K562 (cell line): ENCODE measurements around the gene CCNI. TPM values are rescaled to one million over a fixed set of nuclear protein-coding genes. Genes with fewer than 3 reads are reported as not detected.

ENCODE experiments used
- BRF1 ChIP-seq: IDR thresholded peaks from 3 replicates; pipeline ENCODE4 v1.6.1; 2011; ENCODE audit warnings: borderline replicate concordance, mild to moderate bottlenecking; ENCODE audit not compliant: insufficient read length; ENCODE audit errors: extremely low read depth
- CBFB ChIP-seq: sonication (generic); formaldehyde crosslinking; IDR thresholded peaks from 2 replicates; pipeline ENCODE4 v1.4.0; 2020; ENCODE audit warnings: mild to moderate bottlenecking, missing genetic modification reagents
- DLX4 ChIP-seq: fragments of 250-450 bp; sonication (Bioruptor Pico); IDR thresholded peaks from 2 replicates; pipeline ENCODE4 v1.6.1; 2021; ENCODE audit warnings: mild to moderate bottlenecking
- GTF2F1 ChIP-seq: IDR thresholded peaks from 2 replicates; pipeline ENCODE4 v1.6.1; 2011; ENCODE audit warnings: low read depth, low read length, improper control_type of control experiment
- HBP1 ChIP-seq: fragments of 450-650 bp; formaldehyde crosslinking; IDR thresholded peaks from 2 replicates; pipeline ENCODE4 v1.4.0; 2022; ENCODE audit warnings: missing genetic modification characterization
- HIVEP1 ChIP-seq: fragments of 250-450 bp; sonication (Bioruptor Pico); IDR thresholded peaks from 2 replicates; pipeline ENCODE4 v1.4.0; 2020; ENCODE audit warnings: mild to moderate bottlenecking
- NR3C1 ChIP-seq: sonication (generic); formaldehyde crosslinking; IDR thresholded peaks from 2 replicates; pipeline ENCODE4 v1.8.1; 2022; ENCODE audit warnings: missing genetic modification reagents
- REST ChIP-seq, 2 experiments: fragments of 450-650 bp; formaldehyde crosslinking in 1 of 2; IDR thresholded peaks; 2 replicates each; pipeline versions ENCODE4 v1.4.0 to v1.6.1; 2014 to 2020; ENCODE audit warnings: mild to moderate bottlenecking in 2 of 2, borderline replicate concordance in 1 of 2, low read depth in 1 of 2
- STAG1 ChIP-seq: sonication (generic); formaldehyde crosslinking; IDR thresholded peaks from 2 replicates; pipeline ENCODE4 v1.5.0; 2020; ENCODE audit warnings: missing genetic modification reagents, borderline replicate concordance
- XRCC3 ChIP-seq: fragments of 450-650 bp; IDR thresholded peaks from 2 replicates; pipeline ENCODE4 v1.6.1; 2017; ENCODE audit warnings: mild to moderate bottlenecking, moderate library complexity
- ZFP91 ChIP-seq: sonication (generic); formaldehyde crosslinking; IDR thresholded peaks from 2 replicates; pipeline ENCODE4 v1.8.0; 2022; ENCODE audit warnings: mild to moderate bottlenecking, missing genetic modification reagents
- ZNF175 ChIP-seq: fragments of 200-800 bp; sonication (Bioruptor generic); IDR thresholded peaks from 2 replicates; pipeline ENCODE4 v1.6.1; 2016; ENCODE audit warnings: low read depth, mild to moderate bottlenecking, missing genetic modification characterization, missing compliant biosample characterization
- ZNF212 ChIP-seq: fragments of 450-650 bp; formaldehyde crosslinking; IDR thresholded peaks from 2 replicates; pipeline ENCODE4 v1.4.0; 2020; ENCODE audit warnings: mild to moderate bottlenecking
- ZNF232 ChIP-seq: sonication (generic); formaldehyde crosslinking; IDR thresholded peaks from 2 replicates; pipeline ENCODE4 v1.8.0; 2022; ENCODE audit warnings: mild to moderate bottlenecking, missing genetic modification reagents
- ZNF79 ChIP-seq: fragments of 250-450 bp; sonication (Bioruptor Pico); IDR thresholded peaks from 2 replicates; pipeline ENCODE4 v1.4.0; 2020; ENCODE audit warnings: low read depth, mild to moderate bottlenecking, moderate library complexity
- polyA plus RNA-seq, 8 experiments: library from polyadenylated mRNA; depleted of rRNA in 4 of 8; stranded (reverse) in 5 of 8; unstranded in 3 of 8; fragments of >200 nt; fragmentation: Nextera tagmentation in 2 of 8; fragmentation: Illumina TruSeq in 1 of 8; extraction: Ambion mirVana in 2 of 8; extraction: Trizol in 1 of 8; gene quantifications; 2 replicates each; pipeline versions ENCODE4 v1.2.1 to v1.2.3, GENCODE V29; 2011 to 2014; ENCODE audit warnings: inconsistent platforms in 1 of 8, missing spikeins in 1 of 8
- total RNA-seq, 7 experiments: library from RNA; depleted of rRNA in 6 of 7; stranded (reverse); fragments of >200 nt in 6 of 7; fragmentation: Illumina TruSeq in 2 of 7; extraction: Trizol in 2 of 7; gene quantifications; 2 replicates each; pipeline versions ENCODE4 v1.2.1 to v1.2.3, GENCODE V29; 2011 to 2021; ENCODE audit warnings: low replicate concordance in 1 of 7

Gene CCNI
- total and polyA plus RNA-seq, 9 of the 15 experiments (the other 6 are each of a cell fraction or from before 2014, with no cell fraction given) = 43.3 to 159 (median 98.5) TPM

GRCh38 chr4:77075869-77076799 is at the start of gene CCNI (continued):
- TF ChIP-seq REST (IDR thresholded peaks at IDR 0.05; ENCODE audit: borderline replicate concordance) (no peak), REST (CRISPR knock-in tag; IDR thresholded peaks at IDR 0.05; ENCODE audit: low read depth) (peak; percentile 65), ZNF212 (CRISPR knock-in tag) (no peak), HIVEP1 (CRISPR knock-in tag) (0 out of 2 replicates have a peak, but pooled peaks have one; percentile 49), GTF2F1 (no peak; the same call in 1 of the 2 replicates), ZNF232 (CRISPR knock-in tag) (0 out of 2 replicates have a peak, but pooled peaks have one; percentile 21), BRF1 (no peak), NR3C1 (CRISPR knock-in tag) (0 out of 2 replicates have a peak, but pooled peaks have one; percentile 0), DLX4 (CRISPR knock-in tag) (no peak), XRCC3 (no peak), STAG1 (CRISPR knock-in tag) (no peak), ZNF175 (CRISPR knock-in tag) (no peak), CBFB (CRISPR knock-in tag) (peak; percentile 98), HBP1 (peak; percentile 75), ZNF79 (no peak), ZFP91 (CRISPR knock-in tag) (0 out of 2 replicates have a peak, but pooled peaks have one; percentile 31)
